ENCODE measurements around the gene POLR1A.

POLR1A gene

GRCh38 chr2:86021396-86022378 lies 84.0 kb downstream of the POLR1A start:
- no peak for DNase-seq (ENCODE audit: low read depth)

GRCh38 chr2:86020984-86021383 lies 84.7 kb downstream of the POLR1A start:
- no peak for DNase-seq (ENCODE audit: low read depth)

GRCh38 chr2:86019121-86019520 lies 86.6 kb downstream of the POLR1A start:
- no peak for DNase-seq (ENCODE audit: low read depth)

DNA sequence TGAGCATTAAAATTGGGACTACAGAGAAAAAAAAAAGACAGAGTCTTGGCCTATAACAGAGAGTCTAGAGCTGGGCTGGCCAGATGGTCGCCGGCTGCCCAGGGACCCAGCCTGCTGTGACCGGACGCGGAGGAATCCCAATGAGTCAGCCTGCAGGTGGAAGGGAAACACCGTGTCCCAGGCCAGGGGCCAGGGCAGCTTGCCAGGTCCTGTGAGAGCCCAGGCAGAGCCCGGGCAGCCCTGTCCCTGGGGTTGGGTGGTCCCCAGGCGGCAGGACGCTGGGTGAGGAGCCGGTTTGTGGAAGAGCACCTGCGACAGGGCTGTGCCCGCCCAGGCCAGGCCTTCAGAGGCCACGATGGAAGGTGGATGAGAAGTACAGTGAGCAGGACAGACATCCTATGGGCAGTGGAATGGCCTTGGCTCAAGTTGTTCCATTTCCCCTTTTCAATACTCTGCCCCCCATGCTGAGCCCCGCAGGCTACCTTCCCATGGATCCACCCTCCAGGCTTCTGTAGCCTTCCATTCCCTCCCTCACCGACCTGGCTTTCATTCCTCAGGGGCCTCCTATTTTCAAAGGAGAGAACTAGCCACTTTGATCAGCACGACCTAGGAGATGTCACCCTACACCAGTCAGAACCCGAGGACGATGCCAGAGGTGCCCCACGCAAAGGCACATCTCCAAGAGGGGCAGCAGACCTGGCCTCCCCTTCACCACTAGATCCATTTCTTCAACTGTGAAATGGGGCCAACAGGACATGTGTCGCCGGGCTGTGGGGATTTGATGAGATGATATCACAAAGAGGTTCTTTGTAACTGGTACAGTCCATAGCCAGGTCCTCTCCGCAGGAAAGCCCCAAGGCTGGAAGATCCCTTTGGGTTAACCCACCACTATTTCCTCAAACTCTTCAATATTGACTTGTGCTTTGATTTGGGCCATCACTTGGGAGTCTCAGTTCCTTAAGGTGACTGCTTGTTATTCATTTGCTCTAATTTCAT lies 87.5 kb downstream of the POLR1A start:
- DNase-seq (ENCODE audit: low read depth): no peak

- DNase-seq (ENCODE audit: low read depth): no peak
Measured at GRCh38 chr2:86016581-86016980, 89.1 kb downstream of the POLR1A start.

- DNase-seq (ENCODE audit: low read depth): no peak
Measured at GRCh38 chr2:86015699-86016098, 90.0 kb downstream of the POLR1A start.

DNA sequence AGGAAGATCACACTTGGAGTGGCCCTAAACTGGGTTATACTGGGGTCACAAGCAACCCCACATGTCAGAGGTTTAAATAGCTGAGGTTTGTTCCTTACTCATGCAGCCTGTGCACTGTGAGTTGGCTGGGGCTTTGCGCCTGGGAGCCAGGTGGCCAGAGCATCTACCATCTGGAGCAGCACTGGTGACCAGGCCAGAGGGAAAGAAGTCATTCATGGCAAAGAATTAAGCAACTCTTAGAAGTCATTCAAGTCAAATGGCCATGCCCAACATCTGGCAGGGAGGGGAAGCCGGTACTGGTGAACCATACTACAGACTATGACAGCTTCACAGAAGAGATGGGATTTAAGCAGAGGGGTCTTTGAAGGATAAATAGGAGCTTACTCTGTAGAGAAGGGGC lies 90.7 kb downstream of the POLR1A start:
- DNase-seq (ENCODE audit: low read depth): no peak

DNA sequence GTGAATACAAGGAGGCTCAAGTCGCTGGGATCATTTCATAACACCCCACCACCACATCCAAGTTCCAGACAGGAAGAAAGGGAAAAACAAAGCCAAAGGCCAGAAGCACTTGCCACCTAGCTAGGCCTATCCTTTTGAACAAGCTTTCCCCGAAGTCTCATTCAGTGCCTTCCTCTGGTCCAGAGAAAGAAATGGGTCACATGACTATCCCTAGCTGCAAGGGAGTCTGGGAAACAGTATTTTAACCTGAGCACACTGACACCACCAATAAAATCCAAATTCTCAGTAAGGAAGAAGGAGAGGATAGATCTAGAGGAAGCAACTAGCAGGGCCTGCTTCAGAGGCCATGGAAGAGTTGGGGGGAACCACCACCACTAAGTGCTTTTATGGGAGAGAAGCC lies 91.2 kb downstream of the POLR1A start:
- DNase-seq (ENCODE audit: low read depth): no peak

DNA sequence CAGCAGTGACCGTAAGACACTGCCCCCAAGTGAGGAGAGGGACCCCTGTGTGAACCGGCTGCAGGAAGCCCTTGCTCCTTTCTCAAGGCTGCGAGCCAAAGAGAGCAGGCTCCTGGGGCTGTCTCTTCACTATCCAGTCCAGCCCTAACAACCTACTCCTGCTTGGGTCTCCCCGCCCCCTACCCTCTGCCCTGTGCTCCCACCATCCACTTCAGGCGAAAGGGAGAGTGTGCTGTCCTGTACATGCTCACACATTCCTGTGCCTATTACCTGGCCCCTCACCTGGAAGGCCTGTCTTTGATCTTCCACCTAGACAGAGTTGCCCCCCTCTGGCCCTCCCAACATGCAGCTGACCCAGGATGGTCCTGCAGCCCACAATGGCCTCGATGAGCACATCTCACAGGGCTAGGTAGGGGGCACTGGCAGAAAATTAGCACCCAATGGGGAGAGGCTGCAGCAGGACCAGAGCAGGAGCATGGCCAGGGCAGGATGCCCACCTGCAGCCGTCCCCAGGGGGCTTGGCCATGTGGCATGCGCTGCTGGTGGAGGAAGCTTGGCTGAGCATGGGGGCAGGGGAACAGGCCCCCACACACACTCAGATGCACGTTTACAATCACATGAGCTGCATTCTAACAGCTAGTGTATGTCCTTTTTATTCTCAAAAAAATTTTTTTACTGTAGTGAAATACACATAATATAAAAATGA lies 93.5 kb downstream of the POLR1A start:
- DNase-seq (ENCODE audit: low read depth): no peak

DNA sequence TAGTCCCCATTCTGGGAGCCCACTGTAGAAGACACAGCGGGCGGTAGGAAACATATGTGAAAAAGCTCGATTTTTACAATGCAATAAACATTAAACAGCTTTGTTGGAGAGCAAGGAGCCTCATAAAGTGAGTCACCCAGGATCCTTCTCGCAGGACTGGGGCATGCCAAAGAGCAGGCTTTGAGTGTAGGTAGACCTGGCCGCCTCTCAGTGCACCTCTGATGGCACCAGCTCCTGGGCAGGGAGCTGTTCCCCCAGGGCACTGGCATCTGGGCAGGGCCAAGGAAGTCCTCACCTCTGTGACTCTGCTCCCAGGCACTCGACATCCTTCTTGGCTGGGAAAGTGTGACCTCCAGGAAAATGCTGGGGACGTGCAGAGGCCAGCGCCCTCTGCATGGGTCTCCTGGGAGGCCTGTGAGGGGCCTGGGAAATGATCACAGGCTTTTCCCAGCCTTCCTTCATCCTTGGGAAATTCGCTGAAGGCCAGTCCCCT lies 94.2 kb downstream of the POLR1A start:
- no peak for DNase-seq (ENCODE audit: low read depth)

GRCh38 chr2:86010083-86010482 lies 95.6 kb downstream of the POLR1A start:
- DNase-seq (ENCODE audit: low read depth): no peak

- DNase-seq (ENCODE audit: low read depth): no peak
Measured at GRCh38 chr2:86006524-86006923, 99.2 kb downstream of the POLR1A start.

GRCh38 chr2:86003967-86004366 lies 101.7 kb downstream of the POLR1A start:
- no peak for DNase-seq (ENCODE audit: low read depth)

GRCh38 chr2:86003104-86003503 lies 102.6 kb downstream of the POLR1A start:
- DNase-seq (ENCODE audit: low read depth): no peak

DNA sequence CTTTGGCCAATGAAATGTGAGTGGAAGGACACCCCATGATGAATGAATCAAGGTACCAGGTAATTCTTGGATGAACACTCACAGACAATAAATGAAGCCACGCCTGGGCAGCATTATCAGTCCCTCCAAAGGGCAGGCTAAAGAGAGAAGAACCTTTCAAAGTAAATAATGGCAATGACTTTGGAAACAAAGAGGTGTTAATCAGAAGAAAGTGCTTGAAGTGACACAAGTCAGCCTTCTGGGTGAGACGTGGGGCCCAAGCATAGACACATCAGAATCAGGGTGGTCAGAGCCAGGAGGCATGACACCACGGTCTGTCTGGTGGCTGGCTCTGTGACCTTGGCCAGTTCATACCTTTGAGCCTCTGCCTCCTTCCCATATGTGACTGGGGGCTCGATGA lies 103.3 kb downstream of the POLR1A start:
- DNase-seq (ENCODE audit: low read depth): no peak

DNA sequence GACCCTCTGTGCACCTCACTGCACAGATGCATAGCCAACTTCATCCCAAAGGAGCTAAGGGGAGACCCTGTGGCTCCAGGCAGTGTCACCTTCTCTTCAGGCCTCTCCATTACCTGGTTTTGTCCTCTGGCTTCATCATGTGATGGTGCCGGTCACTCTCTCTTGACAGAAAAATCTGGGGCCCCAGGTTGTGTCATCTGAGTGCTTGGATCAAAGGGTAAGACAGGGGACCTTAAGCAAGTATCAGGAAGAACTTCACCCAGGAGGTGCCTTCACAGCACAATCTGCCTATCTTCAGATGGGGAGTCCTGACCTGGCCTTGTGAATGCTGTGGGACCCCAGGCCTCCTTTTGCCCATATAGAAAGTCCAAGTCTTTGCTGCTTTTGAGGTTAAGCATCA lies 104.4 kb downstream of the POLR1A start:
- no peak for DNase-seq (ENCODE audit: low read depth)

GRCh38 chr2:86000938-86001312 lies 104.8 kb downstream of the POLR1A start:
- DNase-seq (ENCODE audit: low read depth): no peak

GRCh38 chr2:86000131-86000937 lies 105.4 kb downstream of the POLR1A start:
- no peak for DNase-seq (ENCODE audit: low read depth)

GRCh38 chr2:85999061-85999831 lies 106.4 kb downstream of the POLR1A start:
- DNase-seq (ENCODE audit: low read depth): no peak
